Left colon (tissue), 2 donors: Measurements from ENCODE around the gene APCDD1. TPM values are rescaled to one million over a fixed set of nuclear protein-coding genes. Genes with fewer than 3 reads are reported as not detected.
"Not testable (repeated sequence)": the region's sequence is repeated elsewhere in the genome, so short reads cannot be mapped to it uniquely, and the experiment has no call there.

Source experiments
- ATAC-seq: fragments of 200-7000 bp; cut with Tn5 transposase; one replicate; pipeline ENCODE4 v1.9.1; 2020; ENCODE audit warnings: mild to moderate bottlenecking, moderate library complexity
- DNase-seq, 2 donors: peaks; one replicate each; pipeline ENCODE4 v3.0.0-alpha.2; 2020
- intact Hi-C, 2 donors: fragments of 100-400 bp; cut with DNase I in 1 of 2; cut with micrococcal nuclease in 1 of 2; formaldehyde crosslinking; loops; one replicate each; pipeline versions ENCODE4 v1.11.2 to v1.14.0; 2022; cut with DNase I, micrococcal nuclease
- total RNA-seq, 2 donors: library from RNA; stranded (reverse); fragmentation: NEBNext Ultra II Directional; extraction: Animal tissue kit (Norgen Biotek cat#: 25700); gene quantifications; one replicate each; pipeline ENCODE4 v1.2.1, GENCODE V29; 2021
- donor health status: DM: no; HTN: no; CAD: no.
- donor health status: DM: yes; HTN: yes; CAD: no.

APCDD1 gene
- total RNA-seq, 2 donors from 2014 or later: 5.2 to 8.3 TPM

GRCh38 chr18:10518595-10519255, 64.3 kb downstream of the APCDD1 start:
- intact Hi-C loops: loop anchor here (2.0 to 10.0 kb wide), 2 partner anchors 544 to 548 kb away; no protein-coding TSS in a partner anchor
- ATAC-seq (no peak), DNase-seq (peak in 1 of 2 donors; percentile 16)

DNA sequence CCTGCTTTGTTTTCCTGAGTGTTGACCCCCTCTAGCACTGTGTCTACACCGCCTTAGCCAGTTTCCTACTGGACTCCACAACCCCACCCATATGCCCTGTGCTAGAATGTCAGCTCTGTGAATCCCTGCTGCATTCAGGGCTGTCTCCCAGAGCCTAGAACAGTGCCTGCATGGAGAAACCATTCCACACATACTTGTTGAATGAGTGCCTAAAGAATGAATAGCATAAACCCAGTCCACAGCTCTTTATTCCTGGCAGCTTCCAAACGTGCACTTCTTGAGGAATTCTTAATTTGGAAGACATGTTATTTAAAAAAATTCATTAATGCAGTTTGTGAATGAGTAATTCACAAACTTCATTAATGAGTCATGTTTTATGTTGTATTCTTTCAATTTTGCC, 64.9 kb downstream of the APCDD1 start:
- ATAC-seq (no peak), DNase-seq (no peak)
- intact Hi-C loops: loop anchor here (2.0 to 10.0 kb wide), 2 partner anchors 545 to 549 kb away; no protein-coding TSS in a partner anchor

- peak; percentile 95 for ATAC-seq
- DNase-seq: peak; percentile 80 to 86
- intact Hi-C loops: loop anchor here (2.0 to 10.0 kb wide), 2 partner anchors 545 to 549 kb away; no protein-coding TSS in a partner anchor
Measured at GRCh38 chr18:10519999-10520935, 65.8 kb downstream of the APCDD1 start.

DNA sequence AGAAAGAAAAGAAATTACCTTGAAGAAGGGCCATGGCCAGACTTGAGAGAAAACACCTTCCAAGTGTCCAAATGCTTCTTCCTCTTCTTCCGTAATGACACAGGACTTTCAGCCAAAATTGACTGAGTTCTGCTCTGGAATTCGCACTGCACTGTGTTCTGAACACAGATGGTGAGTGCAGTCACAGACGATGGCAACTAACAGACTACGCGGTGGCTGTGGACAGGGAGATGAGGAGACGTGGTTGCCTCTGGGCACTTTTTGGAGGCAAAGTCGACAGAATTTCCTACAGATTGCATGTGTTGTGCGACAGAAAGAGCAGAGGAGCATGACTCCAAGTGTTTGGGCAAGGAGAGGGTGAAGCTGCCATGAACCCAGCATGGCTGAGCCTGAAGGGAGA, 67.1 kb downstream of the APCDD1 start:
- intact Hi-C loops: no loop called here
- DNase-seq: no peak
- no peak for ATAC-seq

GRCh38 chr18:10522574-10522973, 68.1 kb downstream of the APCDD1 start:
- ATAC-seq (no peak), DNase-seq (no peak)
- intact Hi-C loops: no loop called here

DNA sequence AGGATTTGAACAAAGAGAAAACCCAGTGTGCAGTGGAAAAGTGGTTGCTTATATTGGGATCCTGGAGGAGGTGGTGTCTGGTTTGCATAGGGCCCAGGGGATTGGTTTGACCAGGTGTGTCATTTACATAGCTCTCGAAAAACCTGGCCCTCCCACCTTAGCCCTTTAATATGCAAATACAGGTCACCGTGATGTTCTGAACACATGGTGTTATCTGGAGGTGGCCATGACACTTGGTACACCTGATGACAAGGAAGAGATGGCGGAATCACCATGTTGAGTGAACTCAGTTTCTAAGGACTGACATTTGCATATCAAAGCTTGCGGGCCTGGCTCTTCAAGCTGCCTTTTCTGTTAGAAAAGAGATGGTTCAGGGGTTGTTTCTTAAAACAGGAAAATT, 69.1 kb downstream of the APCDD1 start:
- DNase-seq (no peak), ATAC-seq (no peak)
- intact Hi-C loops: no loop called here

DNA sequence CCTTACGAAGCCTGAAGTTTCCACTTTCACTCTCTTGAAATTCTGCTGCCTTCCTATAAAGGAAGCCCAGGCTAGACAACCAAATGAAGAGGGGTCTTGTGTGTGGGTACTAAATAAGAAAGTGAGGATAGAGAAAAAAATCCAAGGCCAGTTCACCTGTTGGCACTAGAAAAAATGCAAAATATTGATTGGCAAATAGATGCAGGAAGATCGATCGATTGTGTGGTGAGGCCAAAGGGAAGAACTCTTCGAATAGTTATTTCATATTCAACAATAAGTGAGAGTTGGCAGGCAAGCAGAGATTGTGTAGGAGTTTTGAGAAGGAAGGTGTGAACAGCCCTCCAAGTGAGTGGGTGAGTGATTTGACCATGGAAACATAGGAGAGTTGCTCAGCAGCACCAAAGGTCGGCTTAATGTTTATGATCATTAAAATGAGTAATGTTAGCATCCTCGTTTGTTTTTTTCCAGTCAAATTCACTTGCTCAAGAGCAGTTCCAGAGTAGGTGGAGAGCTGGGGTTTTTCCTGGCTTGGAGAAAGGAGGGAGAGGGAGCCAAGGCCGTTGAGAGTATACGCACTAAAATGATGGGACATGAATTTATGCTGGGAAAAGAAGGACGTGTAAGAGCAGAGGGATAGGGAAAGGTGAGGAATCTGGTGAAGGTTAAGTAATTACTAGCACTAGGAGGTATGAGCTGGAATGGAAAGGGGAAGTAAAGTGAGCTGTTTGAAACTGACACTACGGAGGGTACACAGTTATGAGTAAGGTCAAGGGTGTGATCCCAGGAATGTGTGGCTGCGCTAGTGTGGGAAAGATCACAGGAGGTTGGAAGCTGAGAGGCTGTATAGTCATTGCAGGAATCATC, 70.3 kb downstream of the APCDD1 start:
- ATAC-seq (no peak), DNase-seq (no peak)
- intact Hi-C loops: no loop called here

DNA sequence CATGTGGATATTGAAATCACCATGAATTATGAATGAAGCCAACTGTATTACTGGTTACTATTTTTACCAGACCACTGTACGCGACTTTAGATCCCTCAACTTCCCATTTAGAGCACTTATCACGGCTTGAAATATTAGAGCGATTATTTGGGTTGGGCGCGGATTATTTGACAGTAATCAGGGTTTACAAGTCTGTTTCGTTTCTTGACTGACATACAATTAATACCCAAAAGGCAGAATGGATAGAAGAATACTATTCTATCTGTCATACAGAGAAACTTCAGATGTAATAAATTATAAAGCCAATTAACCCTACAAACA, 70.9 kb downstream of the APCDD1 start:
- ATAC-seq (no peak), DNase-seq (no peak)
- intact Hi-C loops: no loop called here

DNA sequence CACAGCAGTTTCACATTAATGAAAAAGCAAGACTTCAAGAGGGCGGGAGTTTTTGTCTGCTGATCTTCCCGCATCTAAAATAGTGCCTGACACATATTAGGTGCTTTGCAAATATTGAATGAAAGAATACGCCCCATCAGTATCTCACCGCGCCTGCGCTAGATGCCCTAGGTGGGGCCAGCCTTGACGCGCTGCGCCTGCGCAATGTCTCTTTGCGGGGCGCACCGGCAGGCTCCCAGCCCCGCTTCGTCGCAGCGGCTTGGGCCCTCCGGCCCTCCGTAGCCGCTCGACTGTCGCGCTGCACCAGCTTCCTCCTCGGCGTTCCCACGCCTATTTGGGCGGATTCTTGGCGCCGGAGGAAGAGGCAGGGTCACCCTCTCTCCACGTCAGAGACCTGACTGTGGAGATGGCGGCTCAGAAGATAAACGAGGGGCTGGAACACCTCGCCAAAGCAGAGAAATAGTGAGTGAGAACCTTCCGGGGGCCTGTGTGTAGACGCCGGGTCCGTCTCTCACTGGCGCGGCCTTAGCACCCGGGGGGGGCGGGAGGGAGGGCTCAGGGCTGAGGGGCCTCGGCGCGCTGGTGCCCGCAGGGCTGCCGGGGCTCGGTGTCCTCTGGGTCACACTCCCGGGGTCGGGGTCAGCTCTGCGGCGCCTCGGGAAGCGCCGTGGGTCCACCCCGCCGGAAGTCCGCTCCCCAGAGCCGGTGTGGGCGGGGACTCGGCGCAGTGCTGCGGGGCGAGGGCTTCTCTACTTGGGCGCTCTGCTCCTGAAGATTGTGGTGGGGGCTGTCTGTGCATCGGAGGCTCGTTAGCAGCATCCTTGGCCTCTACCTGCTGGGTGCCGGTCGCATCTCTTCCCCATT, 71.5 kb downstream of the APCDD1 start, which contains the start of gene NAPG:
TSS of gene NAPG (plus strand) at position 331 of the 864 bp plus-strand sequence. CDS start at position 407, 76 bp downstream.
- peak; percentile 95 for ATAC-seq
- peak; percentile 90 for DNase-seq
- intact Hi-C loops: no loop called here

DNA sequence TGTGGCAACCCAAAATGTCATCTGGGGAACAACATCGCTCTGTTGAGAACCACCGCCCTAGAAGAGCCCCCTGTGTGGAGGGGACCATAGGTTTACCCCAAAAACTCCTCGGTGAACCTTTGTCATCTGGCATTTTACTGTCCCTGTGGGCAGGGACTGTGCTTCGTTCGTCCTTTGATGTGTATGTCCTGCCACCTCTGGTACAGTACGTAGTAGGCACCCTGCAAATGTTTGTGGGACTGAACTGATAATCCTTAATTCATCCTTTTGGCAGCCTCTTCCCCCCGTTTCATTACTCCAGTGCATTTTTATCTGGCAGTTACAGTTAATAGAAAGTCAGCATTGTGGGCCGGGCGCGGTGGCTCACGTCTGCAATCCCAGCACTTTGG, 72.1 kb downstream of the APCDD1 start:
- ATAC-seq (peak; percentile 11), DNase-seq (peak in 1 of 2 donors; percentile 21)
- intact Hi-C loops: no loop called here

DNA sequence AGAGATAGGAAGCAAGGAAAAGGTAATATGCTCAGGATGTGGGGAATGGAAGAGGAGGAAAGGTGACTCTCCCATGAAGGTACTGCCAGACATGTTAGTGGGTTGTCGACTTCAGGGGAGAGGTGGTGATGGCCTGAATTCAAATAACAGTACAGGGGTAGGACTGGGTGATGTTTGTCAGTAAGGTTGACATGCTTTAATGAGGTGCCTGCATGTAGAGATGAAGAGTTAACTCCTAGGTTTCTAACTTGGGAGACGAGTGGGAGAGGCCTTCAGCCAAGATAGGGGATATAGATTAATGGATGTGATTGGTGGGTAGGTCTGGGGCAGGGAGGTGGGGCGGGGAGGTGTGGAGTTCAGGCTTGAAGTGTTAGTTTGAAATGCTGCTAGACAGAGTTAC, 74.0 kb downstream of the APCDD1 start:
- DNase-seq (no peak), ATAC-seq (no peak)
- intact Hi-C loops: no loop called here

- ATAC-seq (no peak), DNase-seq (no peak)
- intact Hi-C loops: no loop called here
Measured at GRCh38 chr18:10530002-10530401, 75.6 kb downstream of the APCDD1 start.

DNA sequence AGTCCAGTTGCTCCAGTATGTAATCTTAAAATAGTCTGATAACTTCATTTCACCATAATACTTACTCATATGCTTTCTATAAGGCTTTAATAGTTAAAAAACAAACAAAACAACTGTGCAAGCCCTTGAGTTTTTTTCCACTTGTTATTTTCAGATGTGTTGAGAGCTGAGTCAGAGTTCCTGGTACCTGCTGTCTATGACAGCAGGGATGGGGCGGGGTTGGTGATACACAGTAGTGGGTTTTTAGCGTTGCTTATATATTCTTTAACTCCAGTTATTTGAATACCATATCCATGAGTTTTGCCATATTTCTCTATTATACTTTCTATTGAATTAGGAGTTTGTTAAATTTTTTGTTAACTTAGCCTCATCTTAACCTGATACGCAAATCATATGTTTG, 76.4 kb downstream of the APCDD1 start:
- no peak for DNase-seq
- ATAC-seq: no peak
- intact Hi-C loops: no loop called here

GRCh38 chr18:10533111-10533510, 78.7 kb downstream of the APCDD1 start:
- no peak for ATAC-seq
- DNase-seq: no peak
- intact Hi-C loops: no loop called here

DNA sequence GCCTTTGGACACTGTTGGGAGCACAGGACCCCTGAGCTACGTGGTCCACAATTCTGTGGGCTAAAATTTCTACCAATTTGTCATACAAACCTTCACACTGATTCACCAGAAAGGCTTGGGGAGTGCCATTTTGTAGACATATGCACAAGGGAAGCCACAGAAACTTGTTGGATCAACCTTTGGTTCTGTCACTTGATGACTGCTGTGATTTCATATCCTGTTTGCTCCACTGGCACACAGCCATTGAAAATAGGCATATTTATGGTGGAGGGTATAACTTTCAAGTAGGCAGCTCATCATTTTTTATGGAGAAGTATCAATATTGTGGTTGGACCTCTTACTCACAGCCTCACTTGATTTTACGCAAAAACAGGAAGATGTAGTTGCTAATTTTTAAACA, 81.8 kb downstream of the APCDD1 start:
- intact Hi-C loops: no loop called here
- ATAC-seq (no peak), DNase-seq (no peak)

DNA sequence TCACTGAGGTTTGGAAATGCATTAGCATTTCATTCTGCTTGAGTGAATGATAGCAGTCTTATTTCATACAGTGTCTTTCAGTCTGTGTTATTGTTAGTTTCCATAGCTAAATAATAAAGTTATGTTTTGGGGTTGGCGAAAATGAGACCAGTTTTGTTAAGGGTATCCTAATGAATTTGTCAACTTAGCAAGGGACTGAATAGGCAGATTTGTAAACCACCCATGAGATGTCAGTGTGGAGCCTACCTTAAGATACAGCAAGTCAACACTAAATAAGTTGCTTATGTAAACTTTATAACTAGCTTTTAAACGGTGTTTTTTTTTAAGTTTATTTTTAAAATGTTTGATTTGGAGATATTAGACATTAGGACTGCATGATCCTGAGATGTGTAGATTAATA, 83.3 kb downstream of the APCDD1 start:
- ATAC-seq (no peak), DNase-seq (no peak)
- intact Hi-C loops: no loop called here

GRCh38 chr18:10539124-10539523, 84.7 kb downstream of the APCDD1 start:
- intact Hi-C loops, DNase-seq, ATAC-seq: not testable (repeated sequence)
